ENCODE data around the gene KDR.
A peak's percentile ranks its signal among the peaks of the same experiment; 100 is the strongest.

KDR gene

DNA sequence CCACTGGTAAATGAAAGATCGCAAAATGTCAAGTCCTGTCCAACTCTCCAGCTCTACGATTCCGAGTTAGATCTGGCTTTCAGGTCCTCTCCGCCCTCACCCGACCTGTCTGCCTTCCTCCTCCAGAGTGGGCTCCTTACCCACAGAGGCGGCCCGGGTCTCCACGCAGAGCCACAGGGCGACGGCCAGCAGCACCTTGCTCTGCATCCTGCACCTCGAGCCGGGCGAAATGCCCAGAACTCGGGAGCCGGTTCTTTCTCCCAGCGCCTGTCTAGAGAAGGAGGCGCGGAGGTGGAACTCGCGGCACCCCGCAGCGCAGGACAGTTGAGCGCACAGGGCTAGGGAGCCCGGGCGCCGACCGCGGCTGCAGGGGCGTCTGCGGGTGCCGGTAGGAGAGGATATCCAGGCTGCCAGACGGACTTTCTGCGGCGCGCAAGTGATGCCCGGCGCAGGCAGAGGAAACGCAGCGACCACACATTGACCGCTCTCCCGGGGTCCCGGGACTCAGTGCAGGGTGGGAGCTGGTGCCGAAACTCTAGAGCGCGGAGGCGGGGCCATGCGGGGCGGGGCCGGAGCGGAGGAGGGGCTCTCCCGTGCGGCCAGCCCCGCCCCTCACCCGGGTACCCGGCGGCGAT, at the start of gene KDR:
TSS of gene KDR (minus strand) at position 509 of the 635 bp plus-strand sequence. CDS start at position 207, 302 bp downstream.
- peak; percentile 20 for DNase-seq

DNA sequence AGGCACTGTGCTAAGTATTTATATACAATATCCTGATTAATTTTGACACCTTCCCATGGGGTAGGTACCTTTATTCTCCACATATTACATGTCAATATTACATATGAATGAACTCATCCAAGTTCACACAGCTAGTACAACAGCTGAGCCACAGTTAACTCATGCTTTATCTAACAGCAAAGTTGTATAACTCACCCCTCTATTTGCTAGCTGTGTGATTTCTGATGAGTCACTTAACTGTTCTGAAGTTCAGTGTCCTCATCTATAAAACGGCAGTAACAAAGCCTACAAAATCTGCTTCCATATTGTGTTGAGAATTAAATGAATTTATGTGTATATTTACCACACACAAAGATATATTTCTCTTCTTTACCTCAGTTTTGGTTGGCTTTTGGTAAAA, 48.2 kb upstream of the KDR start:
- no peak for DNase-seq

DNA sequence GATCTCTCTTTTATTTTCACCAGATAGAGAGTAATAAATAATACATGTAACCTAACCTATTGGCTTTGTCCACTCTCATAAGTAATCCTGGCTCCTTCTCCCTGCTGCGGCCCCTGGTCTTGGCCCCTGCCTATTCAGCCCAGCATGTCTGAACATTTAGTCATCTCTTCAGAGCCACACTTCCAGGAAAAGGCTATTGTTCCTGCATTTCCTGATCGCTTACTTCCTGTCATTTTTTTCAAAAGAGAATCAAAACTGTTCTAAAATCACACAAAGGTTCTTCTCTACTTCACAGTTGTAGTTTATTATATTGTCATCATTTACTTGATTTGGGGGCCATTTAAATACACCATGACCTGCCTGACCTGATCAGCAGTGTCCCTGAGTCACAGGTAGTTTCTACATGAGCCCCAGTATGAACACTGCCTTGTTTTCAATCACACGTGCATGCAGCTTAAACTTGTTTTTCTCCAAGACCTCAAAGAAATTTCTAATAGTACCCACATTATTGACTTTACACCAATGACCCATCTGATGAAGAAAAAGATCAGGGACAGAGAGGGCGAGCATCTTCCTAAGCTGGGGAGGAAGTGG, 47.4 kb upstream of the KDR start:
- DNase-seq, result no peak

DNA sequence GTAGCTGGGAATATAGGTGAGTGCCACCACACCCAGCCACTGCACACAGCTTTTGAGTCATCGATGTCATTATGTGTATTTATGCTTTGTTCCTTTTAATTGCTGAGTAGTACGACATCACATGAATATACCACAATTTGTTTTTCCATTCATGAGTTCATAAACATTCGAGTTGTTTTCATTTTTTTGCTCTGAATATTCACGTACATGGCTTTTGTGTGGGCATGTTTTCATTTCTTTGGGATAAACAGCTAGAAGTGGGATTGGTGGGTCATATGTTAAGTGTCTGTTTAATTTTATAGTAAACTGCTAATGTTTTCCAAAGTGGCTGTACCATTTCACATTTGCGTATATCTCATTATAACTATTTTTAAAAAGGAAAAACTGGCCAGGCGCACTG, 45.1 kb upstream of the KDR start:
- no peak for DNase-seq

DNA sequence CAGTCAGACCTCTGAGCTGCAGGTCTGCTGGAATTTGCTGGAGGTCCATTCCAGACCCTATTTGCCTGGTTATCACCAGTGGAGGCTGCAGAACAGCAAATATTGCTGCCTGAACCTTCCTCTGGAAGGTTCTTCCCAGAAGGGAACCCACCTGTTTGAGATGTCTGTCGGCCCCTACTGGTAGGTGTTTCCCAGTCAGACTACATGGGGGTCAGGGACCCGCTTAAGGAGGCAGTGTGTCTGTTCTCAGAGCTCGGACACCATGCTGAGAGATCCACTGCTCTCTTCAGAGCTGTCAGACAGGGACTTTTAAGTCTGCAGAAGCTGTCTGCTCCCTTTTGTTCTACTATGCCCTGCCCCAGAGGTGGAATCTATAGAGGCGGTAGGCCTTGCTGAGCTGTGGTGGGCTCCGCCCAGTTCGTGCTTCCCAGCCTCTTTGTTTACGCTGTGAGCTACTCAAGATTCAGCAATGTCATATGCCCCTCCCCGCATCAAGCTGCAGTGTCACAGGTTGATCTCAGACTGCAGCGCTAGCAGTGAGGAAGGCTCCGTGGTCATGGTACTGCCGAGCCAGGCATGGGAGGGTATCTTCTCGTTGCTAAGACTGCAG, 44.1 kb upstream of the KDR start:
- no peak for DNase-seq

DNA sequence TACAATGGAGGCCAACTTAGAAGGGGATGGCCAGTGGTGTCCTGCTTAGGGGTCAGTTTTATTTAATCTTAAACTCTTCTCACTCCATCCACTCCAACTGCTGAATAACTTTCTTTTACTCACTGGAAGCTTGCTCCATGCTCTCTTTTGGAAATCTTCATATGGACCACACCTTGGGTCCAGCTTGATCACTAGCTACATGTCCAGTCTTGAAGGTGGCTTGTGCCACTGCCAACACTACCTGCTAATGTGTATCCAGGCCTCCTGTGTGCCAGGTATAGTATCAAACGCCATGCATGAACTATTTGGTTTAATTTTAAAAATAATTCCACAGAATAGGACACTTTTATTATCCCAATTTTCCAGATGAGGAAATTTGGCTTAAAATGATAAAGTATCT, 37.0 kb upstream of the KDR start:
- no peak for DNase-seq

DNA sequence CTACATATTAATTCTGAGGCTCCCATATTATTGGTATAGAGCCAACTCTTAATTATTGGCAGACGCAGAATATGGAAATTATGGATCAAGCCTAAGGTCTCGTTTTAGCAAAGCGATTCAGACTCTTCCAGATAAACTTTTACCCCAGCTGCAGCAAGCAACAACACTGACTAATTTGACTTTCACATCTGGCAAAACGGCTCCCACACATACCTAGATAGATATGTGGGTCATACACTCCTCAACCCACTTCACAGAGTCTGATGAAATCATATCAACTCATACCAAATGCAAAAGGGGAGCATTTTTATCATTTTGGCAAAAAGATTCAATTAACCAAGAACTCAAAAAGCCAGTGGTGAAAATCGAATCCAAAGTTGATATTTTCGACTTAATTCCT, 36.3 kb upstream of the KDR start:
- no peak for DNase-seq

DNA sequence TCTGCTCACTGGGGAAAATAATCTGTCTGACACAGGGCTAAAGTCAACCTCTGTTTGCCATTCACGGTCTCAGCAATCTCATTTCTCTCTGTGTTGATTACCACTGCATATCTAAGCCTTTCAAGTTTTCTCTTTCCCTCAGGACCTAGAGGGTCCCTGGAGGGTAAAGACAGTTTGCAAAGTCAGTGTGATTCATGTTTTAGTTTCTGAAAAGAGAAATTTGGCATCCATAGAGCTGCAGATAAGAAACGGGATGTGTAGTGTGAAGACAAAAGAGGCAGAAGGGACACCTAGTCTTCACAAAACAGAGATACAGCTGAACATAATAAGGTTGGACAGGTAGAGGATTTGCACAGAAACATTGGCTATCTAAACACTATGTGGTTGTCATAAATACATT, 34.5 kb upstream of the KDR start:
- no peak for DNase-seq

DNA sequence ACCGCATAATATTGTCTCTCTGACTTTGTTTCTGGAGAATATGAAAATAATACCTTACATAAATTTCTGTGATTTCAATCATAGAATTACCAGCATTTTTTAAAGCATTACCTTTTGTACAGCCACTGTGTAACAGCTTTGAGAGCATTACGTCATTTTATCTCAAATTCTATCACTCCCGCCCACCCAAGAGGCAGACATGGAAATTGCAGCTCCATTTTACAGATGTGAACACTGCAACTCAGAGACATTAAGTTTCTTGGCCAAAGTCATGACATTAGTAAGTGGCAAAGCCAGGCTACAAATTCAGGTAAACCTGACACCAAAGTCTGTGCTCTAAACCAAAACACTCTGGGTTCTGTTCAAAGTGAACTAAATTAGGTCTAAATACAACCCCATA, 33.6 kb upstream of the KDR start:
- DNase-seq, result no peak

DNA sequence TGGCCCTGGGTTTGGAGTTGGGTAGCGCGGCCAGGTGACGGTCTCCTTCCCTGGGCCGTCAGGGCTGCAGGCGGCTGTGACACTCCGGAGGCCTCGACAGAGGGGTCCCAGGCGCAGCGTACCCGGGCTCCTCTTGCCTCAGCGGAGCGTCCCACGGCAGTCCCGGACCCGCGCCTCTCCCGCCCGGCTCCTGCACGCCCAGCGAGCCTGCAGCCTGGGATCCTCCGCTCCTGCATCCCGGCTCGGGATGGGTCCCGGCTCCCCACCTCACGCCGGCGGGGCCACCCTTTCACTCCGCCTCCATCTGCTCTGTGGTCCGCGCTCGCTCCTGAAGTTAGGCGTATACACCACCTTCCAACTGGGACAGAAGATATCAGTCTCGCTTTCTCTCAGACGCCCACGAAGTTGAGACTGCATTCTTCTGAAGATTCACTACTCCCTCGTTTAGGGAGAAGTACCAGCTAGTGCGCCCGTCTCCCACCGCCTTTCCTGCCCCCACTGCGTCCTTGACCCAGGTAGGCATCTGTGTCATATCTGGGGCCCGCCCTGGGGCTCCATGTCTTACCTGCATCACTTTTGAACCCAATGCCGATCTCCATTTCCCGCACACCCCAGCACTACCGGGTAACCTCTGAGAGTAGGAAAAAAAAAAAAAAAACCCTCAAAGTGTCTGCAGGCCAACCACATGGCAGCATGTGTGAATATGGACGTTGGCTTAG, 32.3 kb upstream of the KDR start:
- no peak for DNase-seq

DNA sequence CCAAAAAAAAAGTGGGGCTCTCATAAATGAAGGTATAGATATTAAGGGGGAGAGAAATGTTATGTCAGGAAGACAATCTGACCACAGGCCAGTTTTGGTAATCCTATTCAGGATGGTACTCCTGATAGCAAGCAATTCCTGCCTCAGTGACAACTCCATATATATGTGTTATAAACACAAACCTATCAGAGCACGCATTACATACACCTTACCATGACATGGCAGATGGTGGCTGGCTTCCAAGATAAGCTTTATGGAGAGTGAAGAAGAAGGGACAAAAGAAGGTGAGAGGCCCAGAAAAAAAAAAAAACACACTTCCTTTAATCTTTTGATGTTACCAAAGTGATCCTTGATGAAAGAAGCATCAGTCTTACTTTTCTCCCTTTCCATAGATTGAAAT, 29.5 kb upstream of the KDR start:
- DNase-seq, result no peak

DNA sequence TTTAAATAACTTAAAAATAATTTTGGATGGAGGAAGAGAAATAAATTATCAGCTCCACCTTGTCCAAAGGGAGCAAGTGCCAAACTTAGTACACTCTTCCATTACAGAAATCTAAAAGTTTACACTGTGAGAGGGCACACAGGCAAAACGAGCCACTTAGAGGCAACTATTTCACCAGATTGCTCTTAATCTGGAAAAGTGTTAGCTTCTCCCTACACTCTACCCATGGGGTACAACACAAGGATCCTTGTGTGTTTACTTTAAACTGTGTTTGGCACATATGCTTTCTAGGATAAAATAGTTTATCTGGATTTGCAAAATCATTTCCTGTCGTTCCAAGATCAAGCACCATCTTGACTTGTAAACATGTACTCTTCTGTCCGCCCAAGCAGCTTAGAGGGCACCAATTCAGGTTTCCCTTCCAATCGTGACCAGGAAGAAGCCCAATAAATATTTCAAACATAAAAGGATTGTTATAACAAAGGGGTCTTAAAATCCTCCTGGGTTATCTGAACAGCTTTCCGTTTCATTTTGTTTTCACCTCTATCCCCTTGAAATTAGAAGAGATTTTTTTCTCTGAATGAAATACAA, 29.0 kb upstream of the KDR start:
- no peak for DNase-seq

DNA sequence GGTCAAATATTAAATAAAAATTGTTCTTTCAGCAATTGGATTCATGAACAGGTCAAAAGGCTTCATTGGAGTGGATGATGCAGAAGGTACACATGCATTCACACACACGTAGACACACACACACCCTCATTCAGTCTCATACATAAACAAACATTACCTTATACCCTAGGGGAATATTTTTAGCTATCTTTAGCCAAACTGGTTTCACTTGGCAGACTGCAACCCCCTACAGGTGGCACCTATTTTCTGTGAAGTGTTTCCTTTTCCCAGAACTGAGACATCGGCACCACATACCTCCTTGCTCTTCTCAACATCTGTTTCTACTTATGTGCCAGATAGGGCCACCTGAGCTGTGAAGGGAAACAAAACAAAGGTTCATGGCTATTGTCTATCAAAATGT, 18.5 kb upstream of the KDR start:
- peak; percentile 22 for DNase-seq

DNA sequence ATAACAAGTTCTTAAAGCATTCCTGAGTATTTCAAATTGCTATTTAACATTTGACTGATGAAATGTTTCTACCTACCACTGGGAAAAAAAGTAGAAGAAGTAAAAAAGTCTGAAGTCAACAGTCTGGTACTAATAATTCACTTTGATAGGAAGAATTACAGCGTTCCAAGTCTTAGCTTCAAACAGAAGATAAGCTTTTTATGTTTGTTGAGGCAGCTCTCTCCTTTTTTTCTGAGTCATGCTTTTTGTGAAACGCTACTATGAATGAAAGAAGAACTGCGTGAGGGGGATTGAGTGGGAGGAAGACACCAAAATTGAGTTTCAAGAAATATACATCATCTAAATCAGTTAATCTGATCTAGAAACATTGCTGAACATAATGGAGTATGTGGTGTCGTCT, 13.0 kb upstream of the KDR start:
- DNase-seq, result no peak

DNA sequence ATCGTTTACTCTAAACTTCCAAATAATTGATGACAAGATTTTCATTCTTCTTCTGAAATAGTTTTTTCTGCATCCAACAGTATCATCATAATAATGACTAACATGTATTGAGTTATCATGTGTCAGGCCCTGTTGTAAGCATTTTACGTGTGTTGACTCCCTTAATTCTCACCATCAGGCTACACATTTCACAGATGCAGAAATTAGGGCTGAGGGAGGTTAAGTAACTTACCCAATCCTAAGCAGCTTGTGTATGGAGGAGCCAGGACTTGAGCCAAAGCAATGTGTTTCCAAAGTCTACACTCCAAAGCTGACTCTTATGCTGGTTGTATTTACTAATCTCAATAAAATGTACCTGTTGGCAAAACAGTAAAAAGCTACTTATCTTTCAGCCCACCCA, 11.2 kb upstream of the KDR start:
- DNase-seq, result no peak

DNA sequence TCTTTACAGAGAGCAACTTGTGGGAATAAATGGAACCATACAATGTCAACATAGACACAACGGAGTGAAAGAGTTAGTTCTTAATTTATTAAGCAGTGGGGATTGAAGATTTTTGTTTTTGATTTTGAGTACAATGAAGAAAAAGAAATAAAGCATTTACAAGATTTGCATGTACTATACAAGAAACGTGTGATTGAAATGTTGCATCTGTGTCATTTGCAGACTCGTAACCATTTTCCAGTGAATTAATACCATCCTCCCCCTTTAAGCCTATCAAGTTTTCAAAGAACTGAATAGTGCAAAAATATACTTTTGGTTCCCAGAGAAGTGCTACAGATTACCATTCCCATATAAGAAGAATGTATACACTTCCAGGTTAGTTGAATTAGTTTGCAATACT, 8.6 kb upstream of the KDR start:
- DNase-seq, result no peak

DNA sequence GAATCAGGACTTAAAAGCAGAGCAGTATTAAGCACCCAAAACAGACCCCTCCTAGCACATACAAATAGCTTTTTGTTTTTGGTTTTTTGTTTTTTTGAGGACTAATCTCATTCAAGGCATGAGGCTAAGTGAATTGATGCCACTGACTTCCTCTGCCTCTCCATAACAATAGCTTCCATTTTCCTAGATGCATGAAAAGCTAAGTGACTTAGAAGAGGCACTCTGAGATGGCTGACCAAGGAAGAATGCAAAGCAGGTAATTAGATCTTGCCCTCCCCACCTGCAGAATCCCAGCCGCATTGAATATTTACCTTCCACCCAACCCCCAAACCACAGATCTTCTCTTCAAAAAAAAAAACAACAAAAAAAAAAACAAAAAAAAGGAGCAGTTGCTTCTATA, 7.4 kb upstream of the KDR start:
- DNase-seq, result no peak

DNA sequence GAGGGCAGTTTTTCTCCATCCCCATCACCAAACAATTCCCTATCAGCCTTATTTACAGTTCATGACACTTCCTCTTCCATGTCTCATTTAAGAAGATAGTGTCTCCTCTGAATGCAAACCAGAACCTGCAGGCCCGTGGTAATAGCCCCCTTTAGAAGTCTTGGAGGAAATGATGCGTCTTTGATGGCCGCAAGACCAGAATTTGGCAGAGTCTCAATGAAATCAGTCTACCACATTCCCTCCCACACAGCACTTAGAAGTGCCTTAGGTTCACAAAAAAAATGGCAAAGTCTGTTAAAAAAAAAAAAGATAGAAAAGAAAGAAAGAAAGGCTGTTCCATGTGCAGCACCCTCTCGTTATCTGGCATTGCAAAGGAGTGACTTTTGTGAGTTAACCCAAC, 2.1 kb upstream of the KDR start:
- DNase-seq, result no peak

DNA sequence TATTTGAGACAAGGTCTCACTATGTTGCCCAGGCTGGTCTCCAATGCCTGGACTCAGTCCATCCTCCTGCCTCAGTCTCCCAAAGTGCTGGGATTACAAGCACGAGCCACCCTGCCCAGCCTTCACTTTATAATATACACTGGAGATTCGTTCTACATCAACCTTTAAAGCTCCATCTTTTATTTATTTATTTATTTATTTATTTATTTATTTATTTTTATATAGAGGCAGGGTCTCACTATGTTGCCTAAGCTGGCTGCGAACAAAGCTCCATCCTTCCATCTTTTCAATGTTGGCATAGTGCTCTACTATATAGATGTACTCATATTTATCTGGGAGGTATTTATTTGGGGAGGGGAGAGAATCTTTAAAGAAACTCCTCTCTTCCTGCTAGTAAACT, 1.7 kb upstream of the KDR start:
- DNase-seq, result no peak

DNA sequence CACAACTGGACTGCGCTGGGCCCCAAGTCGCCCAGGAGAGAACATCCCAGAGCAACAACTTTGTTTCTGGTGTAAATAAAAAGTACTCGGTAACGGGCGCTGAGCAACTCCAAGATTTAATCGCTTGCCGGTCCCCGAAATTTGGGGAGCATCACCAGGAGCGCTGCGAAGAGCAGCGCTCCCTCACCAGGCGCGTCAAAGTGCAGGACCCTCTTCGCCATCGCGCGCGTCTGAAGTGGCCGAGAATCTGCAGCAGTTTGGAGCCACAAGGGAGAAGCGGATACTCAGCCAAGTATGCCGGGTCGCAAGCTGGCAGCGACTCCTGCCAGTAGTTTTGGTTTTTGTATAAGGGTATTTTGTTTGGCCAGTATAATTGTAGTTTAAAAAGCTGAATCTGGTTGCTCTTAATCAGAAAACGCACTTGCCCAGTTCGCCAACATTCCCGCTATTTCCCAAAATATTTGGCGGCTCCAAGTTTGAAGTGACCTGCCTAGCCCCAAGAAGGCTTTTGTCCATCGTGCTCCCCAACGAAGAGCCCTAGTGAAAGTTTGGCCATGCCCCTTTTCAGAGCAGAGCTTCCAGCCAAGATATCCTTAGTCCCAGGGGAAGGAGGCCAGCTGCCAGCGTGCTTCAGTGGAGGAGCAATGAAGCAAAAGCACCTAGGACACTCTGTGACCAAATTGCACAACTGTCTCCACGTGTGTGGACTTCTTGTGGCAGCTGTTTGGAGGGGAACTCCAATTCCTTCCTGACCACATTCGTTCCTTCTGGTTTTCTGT, 557 bp upstream of the KDR start:
- DNase-seq, result peak; percentile 0

DNA sequence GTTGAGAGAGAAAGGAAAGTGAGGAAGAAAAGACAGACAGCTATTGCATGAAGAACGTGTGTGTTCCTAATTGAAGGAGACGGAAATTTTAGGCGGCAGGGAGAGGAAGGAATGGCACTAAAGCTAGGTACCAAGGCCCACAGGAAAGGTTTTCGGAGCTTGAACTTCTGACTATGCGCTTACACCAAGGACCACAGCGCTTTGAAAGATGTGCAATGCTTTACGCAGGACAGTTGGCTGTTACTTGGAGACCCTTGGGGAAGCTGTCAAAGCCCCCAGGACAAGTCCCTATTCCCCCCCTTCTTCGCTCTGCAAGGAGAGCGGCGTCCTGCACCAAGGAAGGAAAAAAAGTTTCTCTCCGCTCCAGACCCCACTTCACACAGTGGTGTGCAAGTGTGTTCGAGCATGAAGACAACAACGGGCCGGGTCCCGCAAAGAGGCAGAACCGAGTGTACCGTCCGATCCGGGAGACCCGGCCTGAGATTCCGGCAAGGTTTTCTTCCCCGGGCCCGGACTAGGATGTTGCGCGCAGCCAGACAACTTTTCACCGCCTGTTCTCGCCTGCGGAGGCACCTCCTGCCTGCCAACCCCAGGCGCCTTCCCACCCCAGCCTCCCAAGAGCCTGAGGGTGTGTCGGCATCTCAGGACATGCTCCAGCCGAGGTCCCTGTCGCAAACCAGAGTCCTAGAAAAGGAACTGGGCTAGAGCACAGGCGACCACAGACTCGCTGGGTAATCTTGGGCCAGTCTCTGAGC, 896 bp downstream of the KDR start:
- DNase-seq, result no peak

DNA sequence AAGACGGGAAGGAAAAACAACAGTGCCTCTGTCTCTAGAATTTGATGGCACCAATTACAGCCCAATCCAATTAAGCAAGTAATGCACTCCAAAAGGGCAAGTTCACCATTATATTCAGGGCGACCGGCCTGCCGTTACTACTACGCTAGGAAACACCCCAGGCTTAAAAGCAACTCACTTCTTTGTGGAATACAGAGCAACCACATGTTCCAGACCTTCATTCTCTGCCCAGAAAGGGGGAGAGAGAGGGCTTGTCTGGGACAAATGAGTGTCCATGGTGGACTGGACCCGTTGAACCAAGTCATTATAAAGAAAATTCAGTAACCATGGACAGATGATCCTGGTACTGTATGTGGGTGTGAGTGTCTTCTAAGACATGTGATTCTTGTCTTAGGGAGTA, 1.6 kb downstream of the KDR start:
- no peak for DNase-seq
